HEK293 (cell line): ENCODE results near the gene KCNJ15.

Source experiments
- YY1 ChIP-seq: fragments of 450-650 bp; formaldehyde crosslinking; IDR thresholded peaks from 2 replicates; pipeline ENCODE4 v1.5.1; 2018; ENCODE audit warnings: missing biosample characterization, missing genetic modification characterization
- ZNF121 ChIP-seq: fragments of 450-650 bp; formaldehyde crosslinking; IDR thresholded peaks from 2 replicates; pipeline ENCODE4 v1.5.1; 2016; ENCODE audit warnings: missing biosample characterization, missing genetic modification characterization
- TF ChIP-seq, protein P1 (sequence below): fragments of 450-650 bp; formaldehyde crosslinking; IDR thresholded peaks from 2 replicates; pipeline ENCODE4 v1.5.1; 2016; ENCODE audit warnings: missing biosample characterization, missing genetic modification characterization
- TF ChIP-seq, protein P2 (sequence below): fragments of 450-650 bp; formaldehyde crosslinking; IDR thresholded peaks from 2 replicates; pipeline ENCODE4 v1.5.1; 2016; ENCODE audit warnings: missing biosample characterization, missing genetic modification characterization

DNA sequence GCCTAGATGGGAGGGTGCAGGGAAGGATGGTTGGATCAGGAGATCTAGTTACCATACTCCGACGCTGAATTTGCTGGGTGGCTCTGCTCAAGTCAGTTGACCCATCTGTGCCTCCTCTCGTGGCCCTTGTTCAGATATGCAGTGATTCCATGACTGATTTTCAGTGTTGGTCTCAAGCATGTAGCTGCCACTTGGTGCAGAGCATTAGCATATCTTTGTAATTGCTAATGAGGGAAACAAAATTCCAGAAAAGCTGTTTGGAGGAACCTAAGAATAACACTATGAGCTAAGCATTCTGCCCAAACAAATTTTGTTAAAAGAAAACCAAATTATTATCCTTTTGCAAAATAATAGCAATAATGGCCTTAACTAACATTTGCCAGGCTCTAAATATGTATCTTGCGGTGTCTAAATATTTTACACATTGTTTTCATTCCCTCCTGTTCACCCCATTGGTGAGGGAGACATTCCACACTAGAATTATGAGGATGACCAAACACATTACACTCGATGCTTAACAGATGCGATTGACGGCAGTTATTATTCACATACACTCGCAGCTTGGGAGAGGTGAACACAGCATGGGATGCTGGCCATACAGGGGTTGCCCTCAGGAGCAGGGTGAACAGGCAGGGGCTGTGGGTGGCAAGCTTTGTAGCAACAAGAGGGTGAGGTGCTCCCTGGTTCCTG is 69.1 kb downstream of the KCNJ15 start:
- TF ChIP-seq, protein P1, sequence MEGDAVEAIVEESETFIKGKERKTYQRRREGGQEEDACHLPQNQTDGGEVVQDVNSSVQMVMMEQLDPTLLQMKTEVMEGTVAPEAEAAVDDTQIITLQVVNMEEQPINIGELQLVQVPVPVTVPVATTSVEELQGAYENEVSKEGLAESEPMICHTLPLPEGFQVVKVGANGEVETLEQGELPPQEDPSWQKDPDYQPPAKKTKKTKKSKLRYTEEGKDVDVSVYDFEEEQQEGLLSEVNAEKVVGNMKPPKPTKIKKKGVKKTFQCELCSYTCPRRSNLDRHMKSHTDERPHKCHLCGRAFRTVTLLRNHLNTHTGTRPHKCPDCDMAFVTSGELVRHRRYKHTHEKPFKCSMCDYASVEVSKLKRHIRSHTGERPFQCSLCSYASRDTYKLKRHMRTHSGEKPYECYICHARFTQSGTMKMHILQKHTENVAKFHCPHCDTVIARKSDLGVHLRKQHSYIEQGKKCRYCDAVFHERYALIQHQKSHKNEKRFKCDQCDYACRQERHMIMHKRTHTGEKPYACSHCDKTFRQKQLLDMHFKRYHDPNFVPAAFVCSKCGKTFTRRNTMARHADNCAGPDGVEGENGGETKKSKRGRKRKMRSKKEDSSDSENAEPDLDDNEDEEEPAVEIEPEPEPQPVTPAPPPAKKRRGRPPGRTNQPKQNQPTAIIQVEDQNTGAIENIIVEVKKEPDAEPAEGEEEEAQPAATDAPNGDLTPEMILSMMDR: no peak
- TF ChIP-seq, protein P2, sequence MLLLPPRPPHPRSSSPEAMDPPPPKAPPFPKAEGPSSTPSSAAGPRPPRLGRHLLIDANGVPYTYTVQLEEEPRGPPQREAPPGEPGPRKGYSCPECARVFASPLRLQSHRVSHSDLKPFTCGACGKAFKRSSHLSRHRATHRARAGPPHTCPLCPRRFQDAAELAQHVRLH: no peak
- no peak for TF ChIP-seq YY1 (tag by site-specific recombination)
- no peak for TF ChIP-seq ZNF121 (tag by site-specific recombination)
